ENCODE results near the gene ABHD17C.

Gene ABHD17C

DNA sequence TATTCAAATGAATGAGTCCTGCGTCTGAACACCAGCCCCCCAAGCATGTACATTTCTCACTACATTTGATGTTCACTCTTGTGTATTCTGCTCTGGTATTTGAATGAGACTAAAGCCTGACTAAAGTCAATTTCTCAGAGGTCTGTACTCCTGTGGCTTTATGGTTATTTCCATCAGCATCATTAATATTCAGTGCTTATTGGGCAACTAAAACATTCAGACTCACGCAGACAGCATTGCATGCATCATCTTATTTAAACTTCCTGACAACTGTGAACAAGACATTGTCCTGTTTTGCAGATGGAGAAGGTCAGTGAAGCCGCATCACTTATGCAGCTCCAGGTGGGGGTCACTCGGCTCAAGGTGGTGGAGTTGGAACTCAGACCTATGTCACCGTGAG is 95.1 kb downstream of the ABHD17C start:
- H3K27me3 ChIP-seq (replicated peaks; ENCODE audit: control insufficient read depth, insufficient read depth, low read length) = peaks cover 9% of the 10 kb centered on the region
- H3K36me3 ChIP-seq (ENCODE audit: control insufficient read depth, insufficient read depth, low read length) = no peaks in the 10 kb centered on the region
- no peak for DNase-seq (ENCODE audit: extremely low read depth, insufficient read length)
- no peak overlapping the region for H3K4me3 ChIP-seq (replicated peaks; ENCODE audit: low read depth, low read length)
- TF ChIP-seq, protein P1, sequence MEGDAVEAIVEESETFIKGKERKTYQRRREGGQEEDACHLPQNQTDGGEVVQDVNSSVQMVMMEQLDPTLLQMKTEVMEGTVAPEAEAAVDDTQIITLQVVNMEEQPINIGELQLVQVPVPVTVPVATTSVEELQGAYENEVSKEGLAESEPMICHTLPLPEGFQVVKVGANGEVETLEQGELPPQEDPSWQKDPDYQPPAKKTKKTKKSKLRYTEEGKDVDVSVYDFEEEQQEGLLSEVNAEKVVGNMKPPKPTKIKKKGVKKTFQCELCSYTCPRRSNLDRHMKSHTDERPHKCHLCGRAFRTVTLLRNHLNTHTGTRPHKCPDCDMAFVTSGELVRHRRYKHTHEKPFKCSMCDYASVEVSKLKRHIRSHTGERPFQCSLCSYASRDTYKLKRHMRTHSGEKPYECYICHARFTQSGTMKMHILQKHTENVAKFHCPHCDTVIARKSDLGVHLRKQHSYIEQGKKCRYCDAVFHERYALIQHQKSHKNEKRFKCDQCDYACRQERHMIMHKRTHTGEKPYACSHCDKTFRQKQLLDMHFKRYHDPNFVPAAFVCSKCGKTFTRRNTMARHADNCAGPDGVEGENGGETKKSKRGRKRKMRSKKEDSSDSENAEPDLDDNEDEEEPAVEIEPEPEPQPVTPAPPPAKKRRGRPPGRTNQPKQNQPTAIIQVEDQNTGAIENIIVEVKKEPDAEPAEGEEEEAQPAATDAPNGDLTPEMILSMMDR (IDR thresholded peaks at IDR 0.05; ENCODE audit: insufficient read depth, low read length, poor library complexity, severe bottlenecking) = no peak

- TF ChIP-seq, protein P1 (IDR thresholded peaks at IDR 0.05; ENCODE audit: insufficient read depth, low read length, poor library complexity, severe bottlenecking) = no peak
- peaks cover 7% of the 10 kb centered on the region for H3K27me3 ChIP-seq (replicated peaks; ENCODE audit: control insufficient read depth, insufficient read depth, low read length)
- H3K4me3 ChIP-seq (replicated peaks; ENCODE audit: low read depth, low read length) = no peak overlapping the region
- no peaks in the 10 kb centered on the region for H3K36me3 ChIP-seq (ENCODE audit: control insufficient read depth, insufficient read depth, low read length)
- no peak for DNase-seq (ENCODE audit: extremely low read depth, insufficient read length)
Measured at GRCh38 chr15:80791004-80791403, 95.9 kb downstream of the ABHD17C start.

- H3K4me3 ChIP-seq (replicated peaks; ENCODE audit: low read depth, low read length) = no peak overlapping the region
- no peaks in the 10 kb centered on the region for H3K36me3 ChIP-seq (ENCODE audit: control insufficient read depth, insufficient read depth, low read length)
- no peak for DNase-seq (ENCODE audit: extremely low read depth, insufficient read length)
- peaks cover 4% of the 10 kb centered on the region for H3K27me3 ChIP-seq (replicated peaks; ENCODE audit: control insufficient read depth, insufficient read depth, low read length)
- TF ChIP-seq, protein P1 (IDR thresholded peaks at IDR 0.05; ENCODE audit: insufficient read depth, low read length, poor library complexity, severe bottlenecking) = no peak
Measured at GRCh38 chr15:80796407-80796806, 101.3 kb downstream of the ABHD17C start.

DNA sequence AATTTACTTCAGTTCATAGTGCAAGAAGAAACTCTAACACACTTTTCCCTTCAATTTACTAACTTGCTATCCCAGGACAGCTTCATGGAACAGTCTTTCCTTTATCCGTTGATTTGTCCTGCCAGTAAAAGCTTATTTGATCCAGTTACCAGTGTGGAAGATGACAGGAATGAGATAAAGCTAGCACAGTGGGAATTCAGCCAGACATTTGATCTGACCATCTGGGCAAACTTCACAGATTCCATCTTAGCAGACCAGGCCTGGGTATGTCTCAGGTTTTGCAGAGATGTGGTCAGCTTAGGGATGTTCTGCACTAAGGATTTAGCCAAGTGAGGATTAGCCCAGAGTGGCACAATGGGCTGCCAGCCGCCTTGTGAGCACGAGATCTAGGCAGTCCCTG is 103.8 kb downstream of the ABHD17C start:
- no peaks in the 10 kb centered on the region for H3K36me3 ChIP-seq (ENCODE audit: control insufficient read depth, insufficient read depth, low read length)
- H3K27me3 ChIP-seq (replicated peaks; ENCODE audit: control insufficient read depth, insufficient read depth, low read length) = no peaks in the 10 kb centered on the region; the same call in 1 of the 2 replicates
- no peak for DNase-seq (ENCODE audit: extremely low read depth, insufficient read length)
- TF ChIP-seq, protein P1 (IDR thresholded peaks at IDR 0.05; ENCODE audit: insufficient read depth, low read length, poor library complexity, severe bottlenecking) = no peak
- no peak overlapping the region for H3K4me3 ChIP-seq (replicated peaks; ENCODE audit: low read depth, low read length)

DNA sequence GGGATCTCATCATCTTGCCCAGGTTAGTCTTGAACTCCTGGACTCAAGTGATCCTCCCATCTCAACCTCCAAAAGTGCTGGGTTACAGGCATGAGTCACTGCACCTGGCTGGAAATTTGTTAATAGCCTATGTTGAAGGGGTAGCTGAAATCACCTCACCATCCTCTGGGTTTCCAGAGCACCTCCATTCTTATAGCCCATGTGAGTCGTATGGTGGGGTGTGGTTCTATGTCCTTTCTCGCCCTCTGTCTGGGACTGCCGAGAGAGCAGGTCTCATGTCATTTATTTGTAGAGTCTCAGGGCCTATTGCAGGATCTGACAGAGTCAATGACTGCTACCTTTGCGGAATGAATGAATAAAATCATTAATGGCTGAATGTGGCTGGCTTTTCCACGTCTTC is 105.0 kb downstream of the ABHD17C start:
- H3K36me3 ChIP-seq (ENCODE audit: control insufficient read depth, insufficient read depth, low read length) = no peaks in the 10 kb centered on the region
- no peaks in the 10 kb centered on the region; the same call in none of the 2 replicates for H3K27me3 ChIP-seq (replicated peaks; ENCODE audit: control insufficient read depth, insufficient read depth, low read length)
- H3K4me3 ChIP-seq (replicated peaks; ENCODE audit: low read depth, low read length) = no peak overlapping the region
- no peak for DNase-seq (ENCODE audit: extremely low read depth, insufficient read length)
- TF ChIP-seq, protein P1 (IDR thresholded peaks at IDR 0.05; ENCODE audit: insufficient read depth, low read length, poor library complexity, severe bottlenecking) = no peak
